Astrocyte (in vitro differentiated cells and primary cell): ENCODE results near the gene IL17A.

Experiments
- EZH2 ChIP-seq: IDR thresholded peaks from 2 replicates; pipeline ENCODE4 v1.6.1; 2012; ENCODE audit warnings: mild to moderate bottlenecking, low read length, inconsistent platforms; ENCODE audit not compliant: insufficient read depth
- TF ChIP-seq, protein P1 (sequence below): IDR thresholded peaks from 2 replicates; pipeline ENCODE4 v1.5.1; 2011; ENCODE audit warnings: low read depth, mild to moderate bottlenecking, inconsistent platforms, low read length, moderate library complexity; ENCODE audit not compliant: insufficient read depth

DNA sequence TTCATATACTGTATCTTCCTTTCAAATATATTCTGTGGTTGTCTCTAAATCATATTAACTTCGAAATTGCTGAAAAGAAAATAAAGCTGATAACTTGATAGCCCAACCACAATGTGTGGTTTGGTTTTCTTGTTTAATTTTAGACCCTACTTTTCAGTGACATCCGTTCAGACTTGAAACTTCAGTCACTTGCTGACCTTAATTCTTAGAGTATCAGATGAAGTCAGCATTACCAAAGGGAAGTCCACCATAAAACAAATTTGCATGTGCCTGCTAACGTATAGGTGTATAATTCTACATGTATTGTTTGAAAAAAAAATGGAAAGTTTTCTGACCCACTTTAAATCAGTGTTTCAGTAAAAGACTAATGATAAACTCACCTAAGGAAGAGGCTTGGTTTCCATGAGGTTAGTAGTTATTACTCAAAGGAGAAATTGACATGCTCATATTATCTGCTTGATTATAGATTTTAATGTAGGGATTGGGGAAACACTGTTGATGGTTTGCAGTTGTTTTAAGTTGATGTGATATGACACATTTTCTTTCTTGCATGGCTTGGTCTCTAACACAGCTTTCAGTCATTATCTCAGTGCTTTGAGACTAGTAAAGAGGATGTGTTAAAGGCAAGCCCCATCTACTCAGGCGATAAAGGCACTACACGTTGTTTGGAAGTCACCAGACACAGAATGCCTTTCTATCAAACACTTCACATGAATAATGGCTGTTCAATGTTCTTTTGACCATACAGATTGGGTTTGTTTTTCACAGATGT lies 5.2 kb upstream of the IL17A start:
- TF ChIP-seq, protein P1, sequence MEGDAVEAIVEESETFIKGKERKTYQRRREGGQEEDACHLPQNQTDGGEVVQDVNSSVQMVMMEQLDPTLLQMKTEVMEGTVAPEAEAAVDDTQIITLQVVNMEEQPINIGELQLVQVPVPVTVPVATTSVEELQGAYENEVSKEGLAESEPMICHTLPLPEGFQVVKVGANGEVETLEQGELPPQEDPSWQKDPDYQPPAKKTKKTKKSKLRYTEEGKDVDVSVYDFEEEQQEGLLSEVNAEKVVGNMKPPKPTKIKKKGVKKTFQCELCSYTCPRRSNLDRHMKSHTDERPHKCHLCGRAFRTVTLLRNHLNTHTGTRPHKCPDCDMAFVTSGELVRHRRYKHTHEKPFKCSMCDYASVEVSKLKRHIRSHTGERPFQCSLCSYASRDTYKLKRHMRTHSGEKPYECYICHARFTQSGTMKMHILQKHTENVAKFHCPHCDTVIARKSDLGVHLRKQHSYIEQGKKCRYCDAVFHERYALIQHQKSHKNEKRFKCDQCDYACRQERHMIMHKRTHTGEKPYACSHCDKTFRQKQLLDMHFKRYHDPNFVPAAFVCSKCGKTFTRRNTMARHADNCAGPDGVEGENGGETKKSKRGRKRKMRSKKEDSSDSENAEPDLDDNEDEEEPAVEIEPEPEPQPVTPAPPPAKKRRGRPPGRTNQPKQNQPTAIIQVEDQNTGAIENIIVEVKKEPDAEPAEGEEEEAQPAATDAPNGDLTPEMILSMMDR: no peak
- TF ChIP-seq EZH2: no peak
